ENCODE measurements around the gene BCAR3. TPM values are rescaled to one million over a fixed set of nuclear protein-coding genes. Genes with fewer than 3 reads are reported as not detected.

The BCAR3 gene
- total and polyA plus RNA-seq, 2 donors from 2014 or later, result 25.4 to 28.4 TPM

DNA sequence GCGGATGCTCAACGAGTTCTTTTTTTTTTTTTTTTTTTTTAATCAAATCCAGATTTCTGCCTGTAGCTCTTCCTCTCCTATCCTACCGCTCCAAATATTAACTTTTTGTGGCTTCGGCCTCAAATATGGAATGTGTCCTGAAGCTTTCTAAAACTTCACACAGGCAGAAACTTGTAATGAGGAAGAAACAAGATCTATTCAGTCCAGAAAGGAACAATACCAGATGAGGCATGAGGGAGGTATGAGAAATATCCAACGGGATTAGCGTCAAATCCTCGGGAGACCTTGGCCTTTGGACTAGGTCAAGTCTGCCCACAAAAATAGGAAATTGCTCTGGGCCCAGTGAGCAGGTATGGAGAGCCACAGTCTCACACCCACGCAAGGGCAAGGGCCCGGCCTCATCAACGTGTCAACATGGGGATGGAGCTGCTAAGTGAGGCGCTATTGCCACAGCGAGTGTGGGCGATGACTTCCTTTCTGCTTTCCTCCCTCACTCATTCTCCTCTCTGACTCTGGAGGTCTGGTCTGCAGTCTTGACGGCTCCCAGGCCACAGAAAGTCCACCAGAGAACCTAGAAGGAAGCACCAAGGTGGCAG, 66.6 kb downstream of the BCAR3 start:
- Histone ChIP-seq H3K9ac (ENCODE audit: low read length in 3 of 3) (no peak overlapping the region), H3K36me3 (ENCODE audit: control insufficient read depth in 2 of 3, insufficient read depth in 3 of 3, low read length in 3 of 3) (no peaks in the 10 kb centered on the region), H3K27ac (ENCODE audit: low read depth in 2 of 2, low read length in 2 of 2) (peak overlapping the region; percentile 71 to 92), H3K9me3 (ENCODE audit: control insufficient read depth in 2 of 3, insufficient read depth in 1 of 3, low read length in 3 of 3) (no peaks in the 10 kb centered on the region), H3K27me3 (ENCODE audit: control insufficient read depth, insufficient read depth, low read length) (no peaks in the 10 kb centered on the region), H3K4me3 (ENCODE audit: low read length in 3 of 3) (no peak overlapping the region), H3K4me1 (ENCODE audit: control insufficient read depth in 2 of 3, insufficient read depth in 2 of 3, low read depth in 1 of 3, low read length in 3 of 3) (peaks cover 8 to 45% (median 39%) of the 10 kb centered on the region in 3 donors)
- intact Hi-C loops (cut with DNase I), result no loop called here
- DNase-seq, result no peak
- TF ChIP-seq, protein P1, sequence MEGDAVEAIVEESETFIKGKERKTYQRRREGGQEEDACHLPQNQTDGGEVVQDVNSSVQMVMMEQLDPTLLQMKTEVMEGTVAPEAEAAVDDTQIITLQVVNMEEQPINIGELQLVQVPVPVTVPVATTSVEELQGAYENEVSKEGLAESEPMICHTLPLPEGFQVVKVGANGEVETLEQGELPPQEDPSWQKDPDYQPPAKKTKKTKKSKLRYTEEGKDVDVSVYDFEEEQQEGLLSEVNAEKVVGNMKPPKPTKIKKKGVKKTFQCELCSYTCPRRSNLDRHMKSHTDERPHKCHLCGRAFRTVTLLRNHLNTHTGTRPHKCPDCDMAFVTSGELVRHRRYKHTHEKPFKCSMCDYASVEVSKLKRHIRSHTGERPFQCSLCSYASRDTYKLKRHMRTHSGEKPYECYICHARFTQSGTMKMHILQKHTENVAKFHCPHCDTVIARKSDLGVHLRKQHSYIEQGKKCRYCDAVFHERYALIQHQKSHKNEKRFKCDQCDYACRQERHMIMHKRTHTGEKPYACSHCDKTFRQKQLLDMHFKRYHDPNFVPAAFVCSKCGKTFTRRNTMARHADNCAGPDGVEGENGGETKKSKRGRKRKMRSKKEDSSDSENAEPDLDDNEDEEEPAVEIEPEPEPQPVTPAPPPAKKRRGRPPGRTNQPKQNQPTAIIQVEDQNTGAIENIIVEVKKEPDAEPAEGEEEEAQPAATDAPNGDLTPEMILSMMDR (IDR thresholded peaks at IDR 0.05; ENCODE audit: borderline replicate concordance, extremely low read depth, insufficient read depth), result no peak
- FAIRE-seq, result no peak

DNA sequence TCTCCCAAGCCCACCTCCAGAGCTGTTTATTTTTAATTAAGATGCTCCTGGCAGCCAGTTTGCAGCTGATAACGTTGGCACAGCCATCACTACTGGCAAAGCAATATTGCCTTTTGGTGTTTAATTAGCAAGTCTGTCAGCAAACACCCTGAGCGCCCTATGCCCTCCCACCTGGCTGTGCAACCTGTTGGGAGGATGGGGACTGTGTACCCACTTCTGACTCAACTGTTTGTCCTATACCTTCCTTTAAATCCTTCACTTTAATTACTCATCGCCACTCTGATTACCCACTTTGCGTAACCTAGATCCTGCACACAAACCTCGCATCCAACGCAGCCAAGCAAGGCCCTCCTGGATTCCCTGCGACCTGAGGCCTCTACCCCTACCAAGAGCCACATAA, 67.1 kb downstream of the BCAR3 start:
- intact Hi-C loops (cut with DNase I), result no loop called here
- no peak overlapping the region for H3K4me3 ChIP-seq (ENCODE audit: low read length in 3 of 3)

DNA sequence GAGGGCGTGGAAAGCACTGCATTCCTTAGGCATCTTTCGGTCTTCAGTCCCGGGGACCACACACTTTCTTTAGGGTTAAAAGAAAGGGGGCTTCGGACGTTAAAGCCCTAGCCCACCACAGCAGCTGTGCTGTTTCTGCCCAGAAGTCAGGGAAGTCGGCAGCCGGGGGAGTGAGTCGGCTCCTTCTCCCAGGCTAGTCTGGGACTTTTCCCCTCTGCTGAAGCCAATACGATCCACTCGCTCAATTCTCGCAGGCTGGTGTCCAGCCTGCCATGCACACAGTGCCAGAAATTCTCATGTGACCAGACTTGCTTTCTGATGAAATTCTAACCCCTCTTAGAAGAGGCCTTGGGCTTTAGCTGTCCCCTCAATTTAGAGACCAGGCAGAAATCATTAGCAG, 67.7 kb downstream of the BCAR3 start:
- intact Hi-C loops (cut with DNase I), result no loop called here
- H3K4me1 ChIP-seq (ENCODE audit: control insufficient read depth in 2 of 3, insufficient read depth in 2 of 3, low read depth in 1 of 3, low read length in 3 of 3), result peaks cover 10 to 48% (median 43%) of the 10 kb centered on the region in 3 donors

More for the DNA sequence above, 67.1 kb downstream of the BCAR3 start:
- TF ChIP-seq, protein P1 (IDR thresholded peaks at IDR 0.05; ENCODE audit: borderline replicate concordance, extremely low read depth, insufficient read depth), result no peak
- H3K4me1 ChIP-seq (ENCODE audit: control insufficient read depth in 2 of 3, insufficient read depth in 2 of 3, low read depth in 1 of 3, low read length in 3 of 3), result peaks cover 8 to 45% (median 43%) of the 10 kb centered on the region in 3 donors
- H3K9me3 ChIP-seq (ENCODE audit: control insufficient read depth in 2 of 3, insufficient read depth in 1 of 3, low read length in 3 of 3), result no peaks in the 10 kb centered on the region
- H3K27ac ChIP-seq (ENCODE audit: low read depth in 2 of 2, low read length in 2 of 2), result peak overlapping the region; percentile 21 to 60
- no peaks in the 10 kb centered on the region for H3K36me3 ChIP-seq (ENCODE audit: control insufficient read depth in 2 of 3, insufficient read depth in 3 of 3, low read length in 3 of 3)
- peak overlapping the region in 1 of 3 donors; percentile 67 for H3K9ac ChIP-seq (ENCODE audit: low read length in 3 of 3)
- no peak for DNase-seq
- H3K27me3 ChIP-seq (ENCODE audit: control insufficient read depth, insufficient read depth, low read length), result no peaks in the 10 kb centered on the region
- no peak for FAIRE-seq

More for the DNA sequence above, 67.7 kb downstream of the BCAR3 start:
- TF ChIP-seq, protein P1 (IDR thresholded peaks at IDR 0.05; ENCODE audit: borderline replicate concordance, extremely low read depth, insufficient read depth), result no peak
- Histone ChIP-seq H3K36me3 (ENCODE audit: control insufficient read depth in 2 of 3, insufficient read depth in 3 of 3, low read length in 3 of 3) (no peaks in the 10 kb centered on the region), H3K9ac (ENCODE audit: low read length in 3 of 3) (peak overlapping the region in 2 of 3 donors; percentile 38 to 67), H3K4me3 (ENCODE audit: low read length in 3 of 3) (peak overlapping the region in 2 of 3 donors; percentile 36 to 60), H3K27me3 (ENCODE audit: control insufficient read depth, insufficient read depth, low read length) (no peaks in the 10 kb centered on the region), H3K9me3 (ENCODE audit: control insufficient read depth in 2 of 3, insufficient read depth in 1 of 3, low read length in 3 of 3) (no peaks in the 10 kb centered on the region), H3K27ac (ENCODE audit: low read depth in 2 of 2, low read length in 2 of 2) (peak overlapping the region; percentile 21 to 60)
- FAIRE-seq, result no peak
- DNase-seq, result peak in 2 of 5 donors; percentile 29 to 64

All from kidney (tissue), 14 donors.